KG1 (cell line): Measurements from ENCODE around the gene MBD2.
"Not testable (repeated sequence)": the region's sequence is repeated elsewhere in the genome, so short reads cannot be mapped to it uniquely, and the experiment has no call there.

Experiments used
- DNase-seq: peaks from one replicate; lab custom pipeline; 2025; lab: John Stamatoyannopoulos, UW

MBD2 gene

DNA sequence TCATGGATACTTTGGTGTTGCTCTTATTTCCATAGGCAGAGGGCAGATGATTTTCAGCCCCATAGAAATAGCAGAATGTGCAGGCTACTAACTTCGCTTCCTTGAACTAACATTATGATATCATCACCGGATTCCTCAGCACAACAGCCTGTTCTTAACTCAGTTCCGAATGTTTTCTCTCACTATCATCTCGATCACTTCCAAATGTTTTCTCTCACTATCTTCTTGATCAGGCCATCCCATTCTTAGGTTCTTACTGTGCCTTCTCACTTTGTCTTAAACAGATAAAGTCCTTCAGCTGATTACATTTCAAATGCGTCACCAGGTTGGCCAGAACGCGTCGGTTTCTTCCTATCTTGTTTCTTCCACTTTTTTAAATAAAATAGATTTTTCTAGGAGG, 11.4 kb upstream of the MBD2 start:
- DNase-seq = no peak

DNA sequence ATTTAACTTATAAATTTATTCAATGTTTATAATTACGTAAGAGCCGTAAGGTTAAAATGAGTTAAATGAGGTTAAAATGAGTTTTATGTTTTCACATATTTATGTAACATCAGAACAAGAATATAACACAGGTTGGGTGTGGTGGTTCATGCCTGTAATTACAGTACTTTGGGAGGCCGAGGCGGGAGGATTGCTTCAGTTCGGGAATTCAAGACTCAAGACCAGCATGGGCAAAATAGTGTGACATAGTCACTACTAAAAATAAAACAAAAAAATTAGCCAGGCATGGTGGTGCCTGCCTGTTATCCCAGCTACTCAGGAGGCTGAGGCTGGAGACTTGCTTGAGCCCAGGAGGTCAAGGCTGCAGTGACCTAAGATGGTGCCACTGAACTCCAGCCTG, 9.3 kb upstream of the MBD2 start:
- no peak for DNase-seq

DNA sequence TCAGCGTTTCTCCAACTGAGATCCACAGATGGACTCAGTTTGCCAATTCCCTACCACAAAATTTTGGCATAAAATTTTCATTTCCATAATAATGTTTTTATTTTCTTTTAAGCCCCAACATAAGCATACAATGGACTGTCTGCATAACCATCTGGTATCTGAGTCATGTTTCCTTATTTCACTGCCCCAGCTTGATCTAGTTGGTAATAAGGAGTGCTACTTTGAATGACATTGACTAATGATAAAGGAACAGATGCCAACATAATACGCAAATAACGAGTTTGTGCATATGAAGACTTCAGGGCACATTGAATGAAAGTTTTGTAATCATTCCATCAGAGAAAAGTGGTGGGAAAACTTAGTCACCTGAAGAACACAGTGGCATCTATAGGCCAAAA, 8.8 kb upstream of the MBD2 start:
- DNase-seq = no peak

DNA sequence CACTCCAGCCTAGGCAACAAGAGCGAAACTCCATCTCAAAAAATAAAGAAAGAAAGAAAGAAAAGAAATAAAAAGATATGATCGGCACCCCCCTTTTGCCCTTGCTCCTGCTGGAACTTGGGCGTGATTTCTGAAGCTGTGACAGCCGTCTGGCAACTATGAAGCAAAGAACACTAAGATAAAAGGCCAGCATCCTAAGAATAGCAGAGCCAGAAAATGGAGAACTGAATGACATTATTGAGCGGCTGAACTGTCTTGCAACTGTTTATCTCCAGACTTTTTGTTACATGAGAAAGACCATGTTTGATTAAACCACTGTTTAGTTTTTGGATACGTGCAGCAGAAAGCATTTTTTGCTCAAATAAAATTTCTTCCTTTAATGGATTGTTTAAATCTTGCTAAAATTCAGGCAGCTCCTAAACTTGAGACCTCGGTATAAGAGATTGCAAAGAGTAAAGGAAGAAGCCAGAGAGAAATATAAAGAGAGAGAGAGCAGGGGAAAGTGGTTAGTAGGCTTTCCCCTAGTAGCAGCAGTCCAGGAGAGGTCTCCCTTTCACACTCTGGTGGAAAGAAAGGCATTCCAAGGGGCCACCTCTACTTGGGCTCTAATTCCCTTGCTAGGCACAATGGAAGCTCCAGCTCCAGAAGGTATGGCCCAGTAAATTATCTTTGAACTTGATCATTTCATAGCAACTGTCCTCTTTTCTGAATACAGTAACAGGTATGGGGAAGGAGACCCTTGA, 8.2 kb upstream of the MBD2 start:
- no peak for DNase-seq

DNA sequence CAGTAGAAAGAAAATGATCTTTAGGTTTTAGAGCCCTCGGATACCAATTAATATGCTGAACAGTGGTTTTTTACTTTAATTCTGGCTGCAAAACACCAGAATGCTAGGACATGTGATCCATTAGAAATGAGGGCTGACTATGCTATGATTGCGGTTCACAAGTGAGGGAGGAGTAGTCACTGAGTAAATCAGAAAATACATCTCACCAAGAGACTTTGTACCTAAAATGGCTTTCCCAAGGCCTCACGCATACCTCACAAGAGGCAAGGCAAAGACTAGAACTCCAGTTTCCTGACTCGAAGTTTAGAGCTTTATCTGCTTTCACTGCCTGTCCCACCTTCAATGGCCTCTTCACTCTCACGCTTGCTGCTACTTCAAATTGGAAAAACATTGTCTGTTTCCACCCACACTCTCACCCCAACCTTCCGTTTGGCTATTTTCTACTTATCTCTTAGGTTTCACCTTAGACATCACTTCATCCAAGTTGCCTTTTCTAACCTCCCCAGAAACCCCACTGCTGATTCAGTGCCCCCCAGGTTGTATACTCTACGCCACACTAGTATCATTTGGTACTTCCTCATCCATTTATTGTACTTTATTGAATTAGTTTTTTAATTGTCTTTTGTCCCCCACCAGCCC, 5.1 kb upstream of the MBD2 start:
- no peak for DNase-seq

DNA sequence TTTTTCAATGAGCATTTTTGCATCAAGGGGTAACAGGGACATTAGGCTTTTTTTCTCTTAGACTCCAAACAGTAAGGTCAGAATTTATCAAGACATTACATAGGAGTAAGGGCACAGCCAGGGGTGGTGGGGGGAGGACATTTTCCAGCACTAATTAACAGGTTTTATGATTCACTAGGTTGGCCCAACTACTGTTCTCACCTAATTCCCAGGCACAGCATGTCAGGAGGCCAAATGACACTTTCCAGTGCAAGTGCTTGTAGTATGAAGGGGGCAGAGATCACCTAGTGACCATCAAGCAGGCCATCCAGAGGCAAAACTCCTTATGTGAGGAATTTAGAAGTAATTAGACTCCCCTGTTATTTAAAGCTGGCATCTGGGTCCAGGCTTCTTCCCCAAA, 3.9 kb upstream of the MBD2 start:
- no peak for DNase-seq

DNA sequence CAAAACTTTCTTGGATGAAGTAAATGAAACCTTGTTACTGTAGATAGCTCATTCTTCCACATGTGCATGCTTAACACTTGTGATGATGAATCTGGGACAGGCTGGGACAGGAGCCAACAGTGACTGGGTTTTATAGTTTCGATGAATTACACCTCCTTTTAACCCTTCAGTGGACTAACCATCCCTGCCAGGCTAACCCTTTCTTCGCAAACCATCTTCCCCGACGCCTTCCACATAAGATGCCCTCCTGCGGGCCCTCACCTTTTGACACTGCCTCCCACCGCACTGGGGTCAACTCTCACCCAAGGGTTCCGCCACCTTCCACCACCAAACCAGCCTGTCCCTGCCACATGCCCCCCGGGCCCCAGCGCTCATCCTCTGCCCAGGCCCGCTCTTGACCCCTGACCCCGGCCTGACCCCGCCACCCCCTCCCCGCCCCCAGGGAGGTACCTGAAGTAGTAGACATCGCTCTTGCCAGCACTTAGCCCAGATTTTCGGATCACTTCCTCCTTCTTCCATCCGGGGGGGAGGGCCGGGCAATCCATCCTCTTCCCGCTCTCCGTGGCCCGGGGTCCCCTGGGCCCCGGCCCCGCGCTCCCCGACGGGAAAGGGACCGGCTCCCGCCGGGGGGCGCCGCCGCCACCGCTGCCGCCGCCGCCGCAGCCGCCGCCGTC, 764 bp downstream of the MBD2 start:
- no peak for DNase-seq

DNA sequence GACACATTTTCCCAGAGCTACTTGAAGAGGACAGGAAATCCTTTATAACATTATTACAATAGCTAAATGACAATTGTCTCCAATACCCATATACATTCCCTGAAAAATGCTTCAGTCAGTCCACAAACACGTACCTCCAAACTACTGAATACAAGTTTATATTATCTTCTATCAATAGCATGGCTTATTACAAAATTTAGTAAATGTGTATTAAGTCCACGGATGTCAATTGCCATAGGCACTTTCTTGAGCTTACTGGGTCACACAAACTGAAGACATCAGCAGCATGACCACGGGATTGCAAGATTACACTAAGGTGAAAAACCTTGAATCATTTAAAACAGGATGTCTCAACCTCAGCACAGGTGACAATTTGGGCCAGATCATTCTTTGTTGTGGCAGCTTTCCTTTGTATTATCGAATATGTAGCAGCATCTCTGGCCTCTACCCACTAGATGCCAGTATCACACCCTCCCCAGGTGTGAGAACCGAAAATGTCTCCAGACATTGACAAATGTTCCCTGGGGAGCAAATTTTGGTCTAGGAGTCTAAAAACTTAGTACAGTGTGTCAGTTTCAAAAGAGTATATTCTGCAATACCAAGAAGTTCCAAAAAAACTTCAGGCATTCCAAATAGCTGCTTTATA, 1.4 kb downstream of the MBD2 start:
- DNase-seq = no peak

DNA sequence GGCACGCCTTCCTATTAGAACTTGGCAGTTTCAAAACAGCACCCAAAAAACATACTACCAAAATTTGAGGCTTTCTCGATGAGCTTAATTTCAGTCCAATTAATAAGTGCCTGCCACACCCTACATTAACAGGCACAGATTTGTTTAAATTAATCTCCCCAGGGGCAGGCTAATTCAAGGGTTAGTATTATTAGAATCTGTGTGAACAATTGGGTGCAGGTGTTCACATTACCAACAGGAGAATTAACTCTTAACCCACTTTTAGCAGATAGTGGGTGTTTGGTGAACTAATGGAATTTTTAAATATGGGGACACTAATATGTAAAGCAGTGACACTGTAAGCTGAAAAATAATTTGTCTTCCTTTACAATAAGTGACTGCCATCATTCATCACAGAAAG, 4.1 kb downstream of the MBD2 start:
- no peak for DNase-seq

DNA sequence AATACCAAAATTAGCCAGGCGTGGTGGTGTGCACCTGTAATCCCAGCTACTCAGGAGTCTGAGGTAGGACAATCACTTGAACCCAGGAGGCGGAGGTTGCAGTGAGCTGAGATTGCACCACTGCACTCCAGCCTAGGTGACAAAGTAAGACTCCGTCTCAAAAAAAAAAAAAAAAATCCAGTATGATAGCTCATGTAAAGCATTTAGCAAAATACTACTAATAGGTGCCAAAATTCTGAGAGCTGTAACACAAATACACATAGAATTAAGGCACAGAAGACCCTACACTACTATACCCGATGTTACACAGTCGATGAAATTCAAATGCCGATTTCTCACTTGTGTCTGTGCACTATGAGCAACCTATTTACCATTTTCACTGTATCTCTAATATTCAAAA, 5.7 kb downstream of the MBD2 start:
- DNase-seq = not testable (repeated sequence)

DNA sequence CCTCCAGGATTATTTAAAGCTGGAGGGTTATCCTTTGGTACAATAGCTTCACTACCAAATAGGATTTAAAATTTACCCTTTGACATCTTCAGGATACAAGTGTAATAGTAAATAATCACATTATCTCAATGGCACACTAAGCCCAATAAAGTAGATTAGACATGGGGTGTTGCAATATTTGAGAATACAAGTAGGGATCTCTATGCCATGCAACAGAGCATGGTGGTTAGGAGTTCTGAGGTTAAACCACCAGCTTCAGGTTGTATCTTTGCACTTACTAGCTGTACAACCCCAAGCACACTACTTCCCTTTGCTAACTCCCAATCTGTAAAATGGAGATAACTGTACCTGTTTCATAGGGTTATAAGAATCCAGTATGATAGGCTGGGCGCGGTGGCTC, 6.2 kb downstream of the MBD2 start:
- DNase-seq = no peak

DNA sequence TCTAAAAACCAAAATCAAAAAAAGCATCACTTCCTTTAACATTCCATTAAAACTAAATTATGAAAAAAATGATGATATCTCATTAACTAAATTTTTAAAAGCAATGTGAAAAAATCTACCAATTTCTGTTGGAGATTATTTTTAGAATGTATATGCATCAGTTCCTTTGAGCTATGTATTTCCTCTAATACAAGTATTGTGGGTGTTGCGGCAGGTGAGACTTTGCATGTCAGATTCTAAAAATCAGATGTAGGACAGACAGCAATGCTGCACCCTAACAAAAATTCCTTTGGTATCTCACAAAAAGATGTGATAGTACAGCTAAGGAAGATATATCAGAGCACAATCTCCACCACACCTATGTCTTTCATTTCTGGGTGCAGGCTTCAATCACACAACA, 6.8 kb downstream of the MBD2 start:
- no peak for DNase-seq

DNA sequence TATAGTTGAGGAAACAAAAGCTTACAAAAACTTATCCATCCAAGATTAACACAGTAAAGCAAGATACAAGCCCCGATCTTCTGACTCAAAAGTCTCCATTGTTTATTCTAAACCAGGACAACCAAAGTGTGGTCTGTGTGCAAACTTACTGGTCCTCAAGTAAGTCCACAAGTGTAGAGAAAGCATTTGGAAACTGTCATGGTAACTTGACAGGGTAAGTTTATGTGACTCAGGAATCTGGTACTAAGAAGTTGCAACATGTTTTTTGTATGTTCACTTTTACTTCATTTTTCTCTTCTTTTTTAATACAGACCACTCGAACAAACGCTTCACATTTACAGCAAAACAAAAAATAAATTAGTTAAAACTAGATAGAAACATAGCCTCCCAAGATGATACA, 9.4 kb downstream of the MBD2 start:
- no peak for DNase-seq

DNA sequence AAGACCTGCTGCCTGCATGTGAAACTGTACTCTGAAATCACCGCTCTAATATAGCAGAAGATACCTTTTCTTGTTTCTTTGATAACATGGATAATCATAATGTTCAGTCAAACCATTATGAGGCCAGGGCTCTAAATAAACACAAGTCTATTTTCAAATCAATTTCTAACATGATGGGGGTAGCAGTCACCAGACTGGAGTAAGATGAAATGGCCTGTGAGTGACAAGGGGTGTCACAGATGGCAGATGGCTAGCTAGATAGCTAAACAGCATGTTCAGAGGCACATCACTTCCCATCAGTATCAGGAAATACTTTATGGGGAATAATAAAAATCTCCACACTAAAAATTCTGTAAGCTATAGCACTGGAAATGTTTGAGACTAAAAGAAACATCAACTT, 14.0 kb downstream of the MBD2 start:
- no peak for DNase-seq

DNA sequence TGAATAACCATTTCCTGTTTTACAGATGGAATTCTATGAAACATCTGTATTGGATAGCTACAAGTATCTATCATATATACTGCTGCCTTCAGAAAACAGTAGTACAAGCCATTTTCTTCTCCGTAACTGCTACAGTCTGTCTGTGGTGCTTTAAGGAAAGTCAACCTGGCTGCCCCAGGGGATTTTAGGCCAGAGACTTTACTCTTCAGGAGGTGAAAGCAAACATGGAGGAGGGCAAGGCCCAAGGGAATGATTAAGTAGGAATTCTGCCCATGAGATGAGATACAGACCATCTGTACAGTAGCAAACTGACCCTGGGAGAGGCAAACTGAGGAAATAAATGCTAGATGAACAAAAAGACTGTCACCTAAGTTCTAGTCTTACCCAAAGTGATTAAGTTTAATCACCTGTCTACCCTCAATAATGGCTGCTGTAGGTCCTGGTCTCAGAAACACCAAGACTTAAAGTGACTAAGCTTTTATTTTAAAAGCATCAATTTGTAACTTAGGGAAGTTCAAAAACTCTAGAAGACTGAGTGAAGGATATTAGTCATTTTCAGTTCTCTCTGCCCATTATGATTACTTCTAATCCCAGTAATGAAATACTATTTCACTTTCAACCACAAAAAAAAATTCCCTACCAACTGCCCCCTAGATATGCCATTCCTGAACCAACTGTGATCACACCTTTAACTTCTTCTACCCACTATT, 14.8 kb downstream of the MBD2 start:
- DNase-seq = no peak

DNA sequence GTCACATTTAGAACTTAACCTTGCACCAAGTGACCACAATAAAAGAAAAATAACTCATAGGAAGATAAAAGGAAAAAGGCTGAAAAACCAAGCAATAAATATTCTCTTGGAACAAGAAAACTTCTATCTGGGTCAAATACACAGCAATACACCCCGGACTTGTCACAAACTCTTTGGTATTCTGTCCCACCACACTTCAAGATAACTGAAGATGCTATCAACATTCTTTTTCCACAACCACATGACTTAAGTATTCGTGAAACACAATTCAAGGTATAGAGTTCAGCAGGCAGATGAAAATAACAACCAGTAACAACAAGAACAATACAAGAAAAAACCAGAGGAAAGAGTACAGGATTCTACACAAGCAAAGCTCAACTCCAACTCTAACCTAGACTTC, 18.0 kb downstream of the MBD2 start:
- no peak for DNase-seq

DNA sequence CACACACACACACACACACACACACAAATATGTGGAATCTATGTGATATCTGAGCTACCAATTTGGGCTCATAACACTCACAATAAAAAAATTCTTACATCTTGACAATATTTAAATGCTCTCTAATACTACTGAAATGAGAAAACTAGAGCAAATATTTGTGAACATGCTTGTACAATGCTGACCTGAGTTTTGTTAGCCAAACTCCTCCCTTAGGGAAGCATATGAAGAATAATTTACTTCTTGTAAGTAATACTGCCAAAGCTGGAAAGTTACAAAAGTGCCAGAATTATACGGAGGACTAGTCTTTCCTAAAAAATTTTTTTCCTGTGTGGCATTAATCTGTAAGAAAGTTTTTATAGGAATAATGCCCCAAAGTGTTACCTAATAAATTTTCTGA, 18.5 kb downstream of the MBD2 start:
- DNase-seq = no peak

DNA sequence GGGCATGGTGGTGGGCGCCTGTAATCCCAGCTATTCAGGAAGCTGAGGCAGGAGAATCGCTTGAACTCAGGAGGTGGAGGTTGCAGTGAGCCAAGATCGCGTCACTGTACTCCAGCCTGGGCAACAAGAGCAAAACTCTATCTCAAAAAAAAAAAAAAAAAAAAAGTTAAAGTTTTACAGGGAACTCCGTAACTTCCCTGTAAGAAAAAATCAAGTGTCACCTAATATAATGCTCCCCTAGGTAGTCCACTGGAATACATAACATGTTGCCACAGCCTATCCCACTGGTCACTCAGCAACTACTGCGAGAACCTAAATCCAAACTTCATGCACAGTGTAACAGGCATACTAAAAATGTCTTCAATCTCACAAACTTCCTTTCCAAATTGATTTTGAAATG, 19.0 kb downstream of the MBD2 start:
- not testable (repeated sequence) for DNase-seq

DNA sequence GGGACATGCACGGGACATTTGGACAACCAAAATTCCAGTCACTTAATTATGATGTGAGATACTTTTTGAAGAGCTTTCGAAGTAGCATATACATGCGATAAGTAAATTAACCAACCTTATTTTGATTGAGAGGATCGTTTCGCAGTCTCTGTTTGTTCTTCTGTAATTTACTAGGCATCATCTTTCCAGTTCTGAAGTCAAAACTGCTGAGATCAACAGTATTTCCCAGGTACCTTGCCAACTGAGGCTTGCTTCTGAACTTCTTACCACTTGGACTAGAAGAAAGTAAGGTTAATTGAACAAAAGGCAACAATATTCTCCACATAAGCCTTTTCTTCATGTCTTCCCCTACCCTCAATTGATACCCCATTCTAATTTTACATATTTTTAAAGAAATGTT, 19.6 kb downstream of the MBD2 start:
- no peak for DNase-seq

DNA sequence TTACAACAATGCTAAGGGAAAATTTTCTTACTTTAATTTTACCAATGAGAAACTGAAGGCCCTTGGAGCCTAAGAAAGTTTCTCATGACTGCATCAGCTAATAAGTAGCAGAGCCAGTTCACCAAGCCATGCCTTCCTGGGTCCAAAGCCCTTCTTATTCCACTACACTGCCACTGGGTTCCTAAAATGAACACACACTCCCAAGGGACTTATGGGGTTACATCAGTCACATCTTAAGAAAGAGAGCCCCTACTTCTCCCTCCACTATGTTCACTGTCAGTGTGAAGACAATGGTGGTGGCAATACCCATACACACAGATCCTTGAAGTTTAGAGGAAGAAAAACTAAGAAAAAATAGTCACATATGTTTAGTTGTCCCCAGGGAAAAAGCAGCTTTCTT, 20.6 kb downstream of the MBD2 start:
- DNase-seq = no peak

DNA sequence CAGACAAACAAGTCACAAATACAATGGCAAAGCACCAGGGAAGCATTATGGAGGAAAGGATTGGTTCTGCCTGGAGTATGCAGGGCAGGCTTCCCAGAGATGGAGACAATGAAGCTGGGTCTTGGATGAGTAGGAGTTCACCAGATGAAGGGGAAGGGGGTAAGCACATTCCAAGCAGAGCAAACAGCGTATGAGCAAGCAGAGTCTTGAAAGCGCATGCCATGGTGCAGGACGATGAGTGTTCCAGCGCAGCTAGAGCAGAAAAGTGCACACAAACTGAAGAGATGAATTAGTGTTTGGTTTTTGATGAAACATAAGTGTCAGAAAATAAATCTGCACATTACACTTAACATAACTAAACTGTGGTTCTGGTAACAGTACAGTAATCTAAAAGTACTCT, 21.6 kb downstream of the MBD2 start:
- no peak for DNase-seq

DNA sequence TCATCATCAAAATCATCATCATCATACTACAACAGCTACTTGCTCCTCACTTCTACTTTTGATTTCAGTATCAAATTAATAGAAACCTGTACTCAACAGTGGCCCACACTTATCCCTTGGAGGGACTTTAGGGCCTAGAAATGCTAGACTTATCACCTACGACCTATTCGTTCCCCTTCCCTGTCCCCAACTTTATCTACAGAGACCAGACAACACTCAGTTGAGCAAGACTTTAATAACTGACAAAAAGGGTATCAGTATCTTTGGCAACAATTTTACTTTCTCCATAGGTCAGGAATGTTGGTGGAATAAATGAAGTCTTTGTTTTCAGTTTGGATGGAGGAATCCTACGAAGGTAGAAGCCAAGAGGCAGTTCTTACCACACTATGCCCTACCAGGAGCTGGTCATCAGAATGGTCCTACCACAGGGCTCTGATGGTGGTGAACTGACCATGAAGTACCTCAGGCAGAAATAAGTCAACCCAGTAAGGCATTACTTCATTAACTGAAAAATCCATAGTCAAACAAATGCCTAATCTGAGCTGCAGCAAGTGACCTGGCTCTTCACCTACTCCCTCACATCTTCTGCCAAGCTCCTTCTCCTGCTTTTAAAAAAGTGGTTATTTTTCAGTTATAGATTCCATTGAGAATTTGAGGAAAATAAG, 26.6 kb downstream of the MBD2 start:
- no peak for DNase-seq
